Sciatic nerve (tissue), 2 donors: ENCODE measurements around the gene SLC38A6. TPM values are rescaled to one million over a fixed set of nuclear protein-coding genes. Genes with fewer than 3 reads are reported as not detected.

Source experiments
- ATAC-seq: fragments of 200-7000 bp; cut with Tn5 transposase; one replicate; pipeline ENCODE4 v1.9.1; 2020; ENCODE audit warnings: mild to moderate bottlenecking, moderate library complexity
- DNase-seq: peaks from one replicate; pipeline ENCODE4 v3.0.0-alpha.2; 2020; ENCODE audit warnings: low spot score
- intact Hi-C: fragments of 100-400 bp; cut with DNase I; formaldehyde crosslinking; loops from one replicate; pipeline ENCODE4 v1.14.2; 2022
- total RNA-seq: library from RNA; stranded (reverse); fragmentation: NEBNext Ultra II Directional; extraction: Animal tissue kit (Norgen Biotek cat#: 25700); gene quantifications from one replicate; pipeline ENCODE4 v1.2.1, GENCODE V29; 2021
- donor health status: DM: no; HTN: no; CAD: no.
- donor health status: DM: no; HTN: no; CAD: no.

Gene SLC38A6
- 29.3 TPM for total RNA-seq

- intact Hi-C loops = no loop called here
- DNase-seq (peak; percentile 97), ATAC-seq (peak; percentile 98)
These were observed at the start of gene SLC38A6, which contains the start of gene TRMT5 for GRCh38 chr14:60980811-60981632. Gene SLC38A6 (plus strand): TSS chr14:60981245. CDS start chr14:60981278, 33 bp downstream. Gene TRMT5 (minus strand): TSS chr14:60981079. CDS start chr14:60980973, 106 bp downstream.

GRCh38 chr14:60933920-60934655 lies 47.0 kb upstream of the SLC38A6 start:
- no peak for DNase-seq
- ATAC-seq = no peak
- intact Hi-C loops = no loop called here

GRCh38 chr14:60935319-60935718 lies 45.7 kb upstream of the SLC38A6 start:
- DNase-seq (no peak), ATAC-seq (no peak)
- intact Hi-C loops = no loop called here

GRCh38 chr14:60943637-60944032 lies 37.4 kb upstream of the SLC38A6 start:
- DNase-seq (no peak), ATAC-seq (no peak)
- intact Hi-C loops = no loop called here

GRCh38 chr14:60944204-60944603 lies 36.8 kb upstream of the SLC38A6 start:
- intact Hi-C loops = no loop called here
- DNase-seq = no peak
- ATAC-seq = no peak

- intact Hi-C loops = no loop called here
- ATAC-seq (no peak), DNase-seq (no peak)
These were observed 35.1 kb upstream of the SLC38A6 start for GRCh38 chr14:60945984-60946383.

GRCh38 chr14:60946773-60947172 lies 34.3 kb upstream of the SLC38A6 start:
- ATAC-seq = no peak
- DNase-seq = no peak
- intact Hi-C loops = no loop called here

GRCh38 chr14:60951776-60952435 lies 29.1 kb upstream of the SLC38A6 start:
- DNase-seq (no peak), ATAC-seq (no peak)
- intact Hi-C loops = no loop called here

- no peak for ATAC-seq
- no peak for DNase-seq
- intact Hi-C loops = no loop called here
These were observed 24.8 kb upstream of the SLC38A6 start for GRCh38 chr14:60956202-60956601.

GRCh38 chr14:60956632-60957031 lies 24.4 kb upstream of the SLC38A6 start:
- intact Hi-C loops = no loop called here
- DNase-seq (no peak), ATAC-seq (no peak)

- intact Hi-C loops = no loop called here
- DNase-seq = no peak
- ATAC-seq = no peak
These were observed 22.9 kb upstream of the SLC38A6 start for GRCh38 chr14:60958146-60958545.

GRCh38 chr14:60963761-60964160 lies 17.3 kb upstream of the SLC38A6 start:
- no peak for ATAC-seq

GRCh38 chr14:60964904-60965303 lies 16.1 kb upstream of the SLC38A6 start:
- DNase-seq (no peak), ATAC-seq (no peak)
- intact Hi-C loops = no loop called here

More at GRCh38 chr14:60963761-60964160, 17.3 kb upstream of the SLC38A6 start:
- no peak for DNase-seq
- intact Hi-C loops = no loop called here

- intact Hi-C loops = no loop called here
- ATAC-seq (no peak), DNase-seq (no peak)
These were observed 15.6 kb upstream of the SLC38A6 start for GRCh38 chr14:60965402-60965801.

- DNase-seq (no peak), ATAC-seq (no peak)
- intact Hi-C loops = no loop called here
These were observed 12.9 kb upstream of the SLC38A6 start for GRCh38 chr14:60968099-60968498.

GRCh38 chr14:60968671-60969070 lies 12.4 kb upstream of the SLC38A6 start:
- intact Hi-C loops = no loop called here

GRCh38 chr14:60970146-60970545 lies 10.9 kb upstream of the SLC38A6 start:
- DNase-seq (no peak), ATAC-seq (no peak)
- intact Hi-C loops = no loop called here

More at GRCh38 chr14:60968671-60969070, 12.4 kb upstream of the SLC38A6 start:
- DNase-seq = no peak
- ATAC-seq = no peak

GRCh38 chr14:60971271-60971670 lies 9.8 kb upstream of the SLC38A6 start:
- DNase-seq (no peak), ATAC-seq (no peak)
- intact Hi-C loops = no loop called here

GRCh38 chr14:60972295-60972694 lies 8.8 kb upstream of the SLC38A6 start:
- intact Hi-C loops = no loop called here

GRCh38 chr14:60973070-60973469 lies 8.0 kb upstream of the SLC38A6 start:
- intact Hi-C loops = no loop called here
- no peak for ATAC-seq
- DNase-seq = no peak

More at GRCh38 chr14:60972295-60972694, 8.8 kb upstream of the SLC38A6 start:
- DNase-seq (no peak), ATAC-seq (no peak)
